ENCODE data around the gene EPS15.
A peak's percentile ranks its signal among the peaks of the same experiment; 100 is the strongest.
"Not testable (repeated sequence)": the region's sequence is repeated elsewhere in the genome, so short reads cannot be mapped to it uniquely, and the experiment has no call there.

Gene EPS15

DNA sequence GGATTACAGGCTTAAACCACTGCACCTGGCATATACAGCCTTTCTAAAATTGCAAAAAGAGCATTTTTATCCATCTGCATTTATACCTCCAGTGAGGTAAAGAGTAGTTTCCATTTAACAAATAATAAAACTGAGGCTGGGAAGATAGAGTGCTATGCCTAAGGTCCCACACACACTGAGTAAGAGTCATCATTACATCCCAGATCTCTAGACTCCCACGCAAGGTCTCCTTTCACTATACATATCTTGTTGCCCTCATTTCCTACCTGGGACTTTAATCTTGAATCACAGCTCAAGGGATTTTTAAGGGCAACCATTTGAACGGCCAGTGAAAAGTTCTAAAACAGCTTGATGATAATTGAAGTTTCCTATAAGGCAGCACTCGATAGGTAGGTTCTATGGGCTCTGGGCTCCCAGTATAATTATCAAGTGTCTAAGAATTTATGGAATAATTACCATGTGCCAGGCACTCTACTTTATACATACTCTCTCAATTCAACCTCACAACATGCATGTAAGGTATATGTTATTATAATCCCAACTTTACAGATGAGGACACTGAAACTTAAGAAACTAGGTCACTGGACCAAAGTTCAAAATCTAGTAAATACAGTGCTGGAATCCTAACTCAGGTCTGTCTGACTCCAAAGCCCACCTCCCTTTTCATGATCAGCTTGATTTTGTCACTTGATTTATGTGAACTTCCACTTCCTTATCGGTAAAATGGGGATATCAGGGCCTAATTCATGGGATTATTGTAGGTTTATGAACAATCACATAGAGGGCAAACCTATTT, 23.3 kb upstream of the EPS15 start:
- DNase-seq, result no peak

GRCh38 chr1:51541313-51542050, 22.4 kb upstream of the EPS15 start:
- no peak for DNase-seq

- DNase-seq, result no peak
Observed at GRCh38 chr1:51537568-51537967, 18.5 kb upstream of the EPS15 start.

DNA sequence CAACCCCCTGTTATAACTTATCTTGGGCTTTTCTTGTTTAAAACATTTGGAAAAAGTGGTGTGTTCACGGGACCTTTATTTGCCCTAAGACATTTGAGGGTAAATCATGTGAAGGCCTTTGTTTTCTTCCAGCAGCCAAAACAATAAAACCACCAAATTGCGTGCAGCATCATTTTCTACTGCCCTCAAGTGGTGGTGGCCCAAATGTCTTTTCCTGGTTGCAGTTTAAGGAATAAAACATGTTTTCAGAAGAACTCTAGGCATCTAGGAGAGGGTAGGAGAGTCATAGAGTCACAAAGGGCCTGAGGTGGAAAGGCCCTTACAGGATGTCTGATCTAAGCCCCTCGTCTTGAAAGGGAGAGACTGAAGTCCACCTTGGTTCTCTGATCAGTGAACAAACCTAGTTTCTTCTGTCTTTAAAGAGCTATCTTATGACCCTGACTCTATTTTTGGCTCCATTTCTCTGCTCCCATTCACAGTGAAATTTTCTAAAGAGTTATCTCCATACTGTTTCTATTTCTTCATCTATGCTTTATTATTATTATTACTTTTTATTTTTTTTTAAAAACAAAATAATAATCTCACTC, 16.0 kb upstream of the EPS15 start:
- DNase-seq, result no peak

GRCh38 chr1:51534447-51534846, 15.4 kb upstream of the EPS15 start:
- DNase-seq, result no peak

GRCh38 chr1:51532853-51533252, 13.8 kb upstream of the EPS15 start:
- DNase-seq, result no peak

GRCh38 chr1:51530447-51530846, 11.4 kb upstream of the EPS15 start:
- not testable (repeated sequence) for DNase-seq

GRCh38 chr1:51527144-51527543, 8.1 kb upstream of the EPS15 start:
- DNase-seq, result no peak

DNA sequence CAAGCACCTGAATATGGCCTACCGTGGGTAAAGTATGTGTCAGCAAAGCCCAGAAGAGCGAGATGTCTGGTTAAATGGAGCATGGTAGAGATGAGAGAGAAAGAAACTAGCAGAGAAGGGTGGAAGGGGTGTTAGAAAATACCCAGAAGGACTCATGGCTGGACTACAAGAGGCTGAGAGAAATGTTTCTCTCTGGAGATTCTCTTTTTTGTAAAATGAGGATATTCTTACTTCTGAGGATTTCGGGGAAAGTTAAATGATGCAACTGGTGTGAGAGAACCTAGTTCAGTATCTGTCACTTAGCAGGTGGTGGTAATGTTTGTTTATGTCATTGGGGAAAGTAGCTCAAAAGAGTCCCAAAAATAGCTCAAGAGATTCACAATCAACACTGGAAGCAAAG, 7.2 kb upstream of the EPS15 start:
- DNase-seq, result no peak

- DNase-seq, result no peak
Observed at GRCh38 chr1:51525295-51525694, 6.2 kb upstream of the EPS15 start.

GRCh38 chr1:51524817-51525216, 5.8 kb upstream of the EPS15 start:
- DNase-seq, result no peak

- DNase-seq, result no peak
Observed at GRCh38 chr1:51523931-51524330, 4.9 kb upstream of the EPS15 start.

DNA sequence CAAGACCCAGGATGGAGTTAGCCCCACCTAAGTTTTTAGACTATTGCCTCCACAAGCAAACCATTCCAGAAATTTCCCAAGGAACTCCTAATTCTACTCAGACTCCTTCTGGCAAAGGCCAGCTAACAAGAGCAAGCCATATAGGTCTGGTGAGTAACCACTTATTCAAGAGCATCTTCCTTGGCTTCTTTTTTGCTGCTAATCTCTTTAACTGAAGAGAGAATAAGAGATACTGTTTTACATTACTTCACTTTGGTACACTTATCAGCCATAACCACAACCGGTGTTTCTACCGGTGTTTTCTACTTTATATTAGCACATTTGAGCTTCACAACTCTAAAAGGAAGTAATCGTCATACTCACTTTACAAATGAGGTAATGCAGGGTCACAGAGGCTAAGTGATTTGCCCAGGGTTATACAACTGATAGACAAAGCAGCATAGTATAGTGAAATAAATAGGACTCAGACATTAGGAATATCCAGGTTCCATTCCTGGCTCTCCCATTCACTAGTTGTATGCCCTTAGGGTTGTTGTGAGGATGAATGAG, 1.7 kb upstream of the EPS15 start:
- no peak for DNase-seq

- DNase-seq, result no peak
Observed at GRCh38 chr1:51519865-51520699, 1.0 kb upstream of the EPS15 start.

DNA sequence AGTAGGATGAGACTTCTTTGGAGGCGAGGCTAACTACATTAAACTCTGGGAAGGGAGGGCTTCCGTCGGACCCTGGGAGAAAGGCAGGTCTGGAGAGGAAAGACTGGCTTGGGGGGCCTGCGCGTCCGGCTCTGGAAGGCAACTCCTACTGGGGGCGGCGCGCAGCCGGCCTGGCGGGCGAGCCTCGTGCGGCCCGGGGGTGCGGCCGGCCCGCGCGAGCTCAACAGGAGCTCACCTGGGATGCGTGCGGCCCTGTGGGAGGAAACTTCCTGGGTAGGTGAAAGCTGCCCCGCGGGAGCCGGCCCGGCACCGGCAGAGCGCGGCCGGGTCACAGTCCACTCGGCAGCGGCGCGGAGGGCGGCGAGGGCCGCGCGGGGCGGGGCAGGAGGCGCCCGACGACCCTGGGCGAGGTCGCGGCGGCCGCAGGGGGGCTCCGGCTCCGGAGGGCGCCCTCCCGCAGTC, 449 bp downstream of the EPS15 start:
- DNase-seq, result peak; percentile 44

GRCh38 chr1:51518033-51518585, 957 bp downstream of the EPS15 start:
- DNase-seq, result peak; percentile 32

- DNase-seq, result no peak
Observed at GRCh38 chr1:51517361-51518032, 1.6 kb downstream of the EPS15 start.

- DNase-seq, result no peak
Observed at GRCh38 chr1:51516649-51517158, 2.4 kb downstream of the EPS15 start.

GRCh38 chr1:51515982-51516648, 3.0 kb downstream of the EPS15 start:
- DNase-seq, result no peak

DNA sequence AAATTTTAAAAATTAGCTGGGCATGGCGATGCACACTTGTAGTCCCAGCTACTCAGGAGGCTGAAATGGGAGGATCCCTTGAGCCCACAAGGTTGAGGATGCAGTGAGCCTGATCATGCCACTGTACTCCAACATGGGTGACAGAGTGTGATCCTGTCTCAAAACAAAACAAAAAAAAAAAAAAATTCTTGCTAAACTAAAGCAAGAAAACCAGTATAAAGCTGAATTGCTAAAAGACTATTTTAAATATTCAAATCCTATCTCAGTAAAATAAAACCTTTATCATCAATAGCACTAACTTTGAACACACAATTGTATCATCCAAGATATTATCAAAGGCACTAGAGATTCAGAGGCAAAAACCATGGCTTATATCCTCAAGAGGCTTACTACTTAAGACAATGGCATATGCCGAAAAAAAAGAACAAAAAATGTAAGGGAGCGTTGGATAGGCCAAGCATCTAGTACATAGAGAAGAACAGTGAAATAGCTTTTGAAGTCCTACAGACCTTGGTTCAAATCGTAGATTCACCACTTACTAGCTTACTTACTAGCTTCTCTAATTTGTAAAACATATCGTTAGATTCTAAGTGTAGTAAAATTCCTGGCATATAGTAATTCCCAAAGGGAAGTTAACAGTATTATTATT, 3.6 kb downstream of the EPS15 start:
- no peak for DNase-seq
